Liver (tissue), 9 donors: ENCODE data around the gene FIS1. TPM values are rescaled to one million over a fixed set of nuclear protein-coding genes. Genes with fewer than 3 reads are reported as not detected.
"Not testable (repeated sequence)": the region's sequence is repeated elsewhere in the genome, so short reads cannot be mapped to it uniquely, and the experiment has no call there.

ENCODE experiments used
- DNase-seq: peaks from one replicate; pipeline ENCODE4 v3.0.0-alpha.2; 2017; ENCODE audit warnings: low spot score
- H3K27ac ChIP-seq, 2 donors: one replicate each; pipeline ENCODE4 v1.7.0; 2013; ENCODE audit warnings: inconsistent platforms in 2 of 2, low read length in 2 of 2, control low read depth in 1 of 2, low read depth in 1 of 2, mild to moderate bottlenecking in 1 of 2
- H3K27me3 ChIP-seq, 4 donors: one replicate each; pipeline versions ENCODE4 v1.6.1 to v1.7.0; 2013; ENCODE audit warnings: low read length in 3 of 4, inconsistent platforms in 1 of 4, mild to moderate bottlenecking in 1 of 4, moderate library complexity in 1 of 4; ENCODE audit not compliant: control insufficient read depth in 4 of 4, insufficient read depth in 4 of 4
- H3K36me3 ChIP-seq, 4 donors: one replicate each; pipeline versions ENCODE4 v1.6.1 to v1.7.0; 2013; ENCODE audit warnings: low read length in 3 of 4, mild to moderate bottlenecking in 3 of 4, low read depth in 1 of 4, moderate library complexity in 1 of 4; ENCODE audit not compliant: control insufficient read depth in 4 of 4, insufficient read depth in 3 of 4
- H3K4me1 ChIP-seq, 4 donors: one replicate each; pipeline versions ENCODE4 v1.6.1 to v1.7.0; 2013; ENCODE audit warnings: low read length in 3 of 4, mild to moderate bottlenecking in 3 of 4, moderate library complexity in 1 of 4; ENCODE audit not compliant: control insufficient read depth in 4 of 4, insufficient read depth in 4 of 4
- H3K4me3 ChIP-seq, 3 donors: one replicate each; pipeline versions ENCODE4 v1.6.1 to v1.7.0; 2013; ENCODE audit warnings: low read length in 3 of 3, control low read depth in 1 of 3, low read depth in 1 of 3, mild to moderate bottlenecking in 1 of 3
- H3K9ac ChIP-seq, 2 donors: one replicate each; pipeline ENCODE4 v1.7.0; 2013; ENCODE audit warnings: low read length in 2 of 2, mild to moderate bottlenecking in 2 of 2, moderate library complexity in 2 of 2, control low read depth in 1 of 2, low read depth in 1 of 2
- H3K9me3 ChIP-seq, 4 donors: one replicate each; pipeline versions ENCODE4 v1.6.1 to v1.7.0; 2013; ENCODE audit warnings: low read length in 3 of 4; ENCODE audit not compliant: control insufficient read depth in 4 of 4
- ATF3 ChIP-seq: IDR thresholded peaks from 2 replicates; pipeline ENCODE4 v1.6.1; 2016; ENCODE audit warnings: antibody characterized with exemption
- FOXA1 ChIP-seq: IDR thresholded peaks from 2 replicates; pipeline ENCODE4 v1.6.1; 2016; ENCODE audit warnings: antibody characterized with exemption
- FOXA2 ChIP-seq: IDR thresholded peaks from 2 replicates; pipeline ENCODE4 v1.6.1; 2016; ENCODE audit warnings: antibody characterized with exemption
- GABPA ChIP-seq, 2 donors: IDR thresholded peaks in 1 of 2; conservative IDR thresholded peaks in 1 of 2; 2 replicates each; pipeline ENCODE4 v1.6.1; 2016; ENCODE audit warnings: antibody characterized with exemption in 2 of 2, mild to moderate bottlenecking in 1 of 2, moderate library complexity in 1 of 2
- HNF4A ChIP-seq, 2 donors: conservative IDR thresholded peaks; 2 replicates each; pipeline ENCODE4 v1.6.1; 2016; ENCODE audit warnings: antibody characterized with exemption in 2 of 2, mild to moderate bottlenecking in 2 of 2
- HNF4G ChIP-seq: IDR thresholded peaks from 2 replicates; pipeline ENCODE4 v1.6.1; 2016; ENCODE audit warnings: antibody characterized with exemption
- JUND ChIP-seq, 2 donors: IDR thresholded peaks; 2 replicates each; pipeline ENCODE4 v1.6.1; 2016; ENCODE audit warnings: antibody characterized with exemption in 2 of 2
- NR2F2 ChIP-seq: IDR thresholded peaks from 2 replicates; pipeline ENCODE4 v1.6.1; 2016; ENCODE audit warnings: antibody characterized with exemption
- RAD21 ChIP-seq, 2 donors: IDR thresholded peaks; 2 replicates each; pipeline ENCODE4 v1.6.1; 2016; ENCODE audit warnings: antibody characterized with exemption in 2 of 2, mild to moderate bottlenecking in 2 of 2
- REST ChIP-seq: IDR thresholded peaks from 2 replicates; pipeline ENCODE4 v1.6.1; 2016; ENCODE audit warnings: antibody characterized with exemption, mild to moderate bottlenecking
- RXRA ChIP-seq, 2 donors: IDR thresholded peaks; 2 replicates each; pipeline ENCODE4 v1.6.1; 2017 to 2018; ENCODE audit warnings: antibody characterized with exemption in 2 of 2, mild to moderate bottlenecking in 1 of 2
- SP1 ChIP-seq: IDR thresholded peaks from 2 replicates; pipeline ENCODE4 v1.6.1; 2018; ENCODE audit warnings: antibody characterized with exemption, mild to moderate bottlenecking
- WGBS: extraction: QIAGEN DNeasy Blood & Tissue Kit; methylation state at CpG from one replicate; pipeline ENCODE4 v1.1.7; 2013; 5-methylcytosine and 5-hydroxymethylcytosine counted together
- polyA plus RNA-seq, 2 donors: library from polyadenylated mRNA; stranded (reverse) in 1 of 2; unstranded in 1 of 2; fragments of 200-250 nt in 1 of 2; fragments of >200 nt in 1 of 2; fragmentation: Nextera tagmentation in 1 of 2; extraction: Ambion mirVana in 1 of 2; gene quantifications; one replicate each; pipeline versions ENCODE4 v1.2.1 to v1.2.3, GENCODE V29; 2013 to 2015
- total RNA-seq, 2 donors: library from RNA; depleted of rRNA; stranded (reverse); fragments of >200 nt; gene quantifications; one replicate each; pipeline ENCODE4 v1.2.3, GENCODE V29; 2014
- TF ChIP-seq, protein P1 (sequence below): IDR thresholded peaks from 2 replicates; pipeline ENCODE4 v1.6.1; 2016; ENCODE audit warnings: antibody characterized with exemption
- donor health status: healthy.
- donor health status: healthy.
- donor health status: healthy.
- donor health status: healthy.
- donor health status: healthy.

Gene FIS1
- total and polyA plus RNA-seq, 4 donors: 112 to 192 (median 155) TPM

GRCh38 chr7:101289687-101290086, 44.8 kb upstream of the FIS1 start (continued):
- TF ChIP-seq, protein P1, sequence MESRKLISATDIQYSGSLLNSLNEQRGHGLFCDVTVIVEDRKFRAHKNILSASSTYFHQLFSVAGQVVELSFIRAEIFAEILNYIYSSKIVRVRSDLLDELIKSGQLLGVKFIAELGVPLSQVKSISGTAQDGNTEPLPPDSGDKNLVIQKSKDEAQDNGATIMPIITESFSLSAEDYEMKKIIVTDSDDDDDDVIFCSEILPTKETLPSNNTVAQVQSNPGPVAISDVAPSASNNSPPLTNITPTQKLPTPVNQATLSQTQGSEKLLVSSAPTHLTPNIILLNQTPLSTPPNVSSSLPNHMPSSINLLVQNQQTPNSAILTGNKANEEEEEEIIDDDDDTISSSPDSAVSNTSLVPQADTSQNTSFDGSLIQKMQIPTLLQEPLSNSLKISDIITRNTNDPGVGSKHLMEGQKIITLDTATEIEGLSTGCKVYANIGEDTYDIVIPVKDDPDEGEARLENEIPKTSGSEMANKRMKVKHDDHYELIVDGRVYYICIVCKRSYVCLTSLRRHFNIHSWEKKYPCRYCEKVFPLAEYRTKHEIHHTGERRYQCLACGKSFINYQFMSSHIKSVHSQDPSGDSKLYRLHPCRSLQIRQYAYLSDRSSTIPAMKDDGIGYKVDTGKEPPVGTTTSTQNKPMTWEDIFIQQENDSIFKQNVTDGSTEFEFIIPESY: peak; percentile 48
- peak; percentile 60 to 79 for TF ChIP-seq RXRA (IDR thresholded peaks at IDR 0.05)
- peak in 1 of 2 donors; percentile 56 for TF ChIP-seq JUND (IDR thresholded peaks at IDR 0.05)

DNA sequence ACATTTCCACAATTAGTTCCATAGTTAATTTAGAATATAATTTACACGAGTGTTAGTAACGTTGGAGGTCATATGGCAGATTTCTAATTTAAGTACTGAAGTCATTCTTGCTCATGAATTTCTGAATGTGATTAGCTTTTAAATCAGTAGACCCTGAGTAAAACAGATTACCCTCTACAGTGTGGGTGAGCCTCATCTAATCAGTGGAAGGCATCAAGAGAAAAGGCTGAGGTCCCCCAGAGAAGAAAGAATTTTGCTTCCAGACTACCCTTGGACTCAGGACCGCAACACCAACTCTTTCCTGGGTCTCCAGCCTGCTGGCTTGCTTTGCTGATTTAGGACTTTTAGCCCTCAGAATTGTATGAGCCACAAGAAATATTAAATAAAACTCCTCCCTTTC, 43.6 kb upstream of the FIS1 start:
- no peaks in the 10 kb centered on the region for H3K27me3 ChIP-seq
- H3K27ac ChIP-seq: peak overlapping the region; percentile 68 to 96
- 78% methylated on average over 3 of the region's 3 CpGs for WGBS
- TF ChIP-seq SP1: no peak
- no peak for TF ChIP-seq RXRA (IDR thresholded peaks at IDR 0.05)
- no peak for TF ChIP-seq NR2F2
- TF ChIP-seq HNF4G: no peak
- peaks cover 3 to 40% (median 23%) of the 10 kb centered on the region in 4 donors for H3K4me1 ChIP-seq
- peak overlapping the region in 1 of 2 donors; percentile 88 for H3K9ac ChIP-seq
- no peak for DNase-seq
- peak overlapping the region; percentile 11 to 78 (median 23) for H3K4me3 ChIP-seq
- H3K9me3 ChIP-seq: no peaks in the 10 kb centered on the region
- H3K36me3 ChIP-seq: peaks cover 0 to 1% (median 0%) of the 10 kb centered on the region in 4 donors

DNA sequence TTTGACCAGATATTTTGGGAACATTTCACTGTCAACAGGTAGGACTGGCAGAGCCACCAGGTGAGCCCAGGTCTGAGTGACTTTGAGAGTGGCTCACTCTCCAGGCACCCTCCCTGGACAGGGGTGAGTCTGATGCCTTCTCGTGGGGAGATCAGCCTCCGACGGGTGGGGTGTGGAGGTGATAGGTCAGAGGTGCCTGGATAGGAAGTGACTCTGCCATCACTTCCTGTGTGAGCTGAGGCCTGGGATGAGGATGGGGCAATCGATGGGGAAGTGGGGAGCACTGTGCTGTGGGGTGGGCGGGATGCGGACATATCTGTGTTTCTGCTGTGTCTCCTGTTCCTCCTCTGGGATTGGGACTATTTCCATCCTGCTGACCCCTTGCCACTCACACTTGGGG, 42.2 kb upstream of the FIS1 start:
- Histone ChIP-seq H3K27ac (peak overlapping the region; percentile 69 to 96), H3K9me3 (no peaks in the 10 kb centered on the region), H3K4me3 (peak overlapping the region in 1 of 3 donors; percentile 11), H3K27me3 (no peaks in the 10 kb centered on the region), H3K9ac (no peak overlapping the region), H3K4me1 (peaks cover 3 to 46% (median 28%) of the 10 kb centered on the region in 4 donors), H3K36me3 (peaks cover 0 to 1% (median 0%) of the 10 kb centered on the region in 4 donors)
- DNase-seq: no peak
- TF ChIP-seq GABPA (IDR thresholded peaks at IDR 0.05 in 1 of 2, conservative IDR thresholded peaks at IDR 0.05 in 1 of 2) (peak in 1 of 2 donors; percentile 56), HNF4G (no peak)
- WGBS: 41% methylated on average over 6 of the region's 6 CpGs

DNA sequence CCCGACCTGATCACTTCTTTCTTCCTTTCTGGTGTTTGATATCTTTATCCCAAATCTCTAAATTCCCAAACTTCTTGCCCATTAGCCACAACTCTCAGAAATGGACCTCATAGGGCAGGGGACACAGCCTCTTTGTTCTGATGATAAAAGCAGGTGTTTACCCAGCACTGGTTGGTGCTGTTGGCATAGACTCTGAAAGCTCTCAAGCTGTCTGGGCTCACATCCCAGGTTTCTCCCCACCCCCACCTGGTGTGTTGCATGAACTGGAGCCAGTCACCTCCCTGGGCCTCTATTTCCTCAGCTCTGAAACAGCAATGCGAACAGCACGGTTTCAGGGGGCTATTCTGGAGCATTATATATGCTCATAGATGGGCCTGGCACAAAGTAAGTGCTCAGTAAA, 41.0 kb upstream of the FIS1 start:
- not testable (repeated sequence) for H3K9me3 ChIP-seq, H3K4me3 ChIP-seq, H3K9ac ChIP-seq, H3K27me3 ChIP-seq, H3K36me3 ChIP-seq, DNase-seq
- Histone ChIP-seq H3K4me1 (peaks cover 3 to 46% (median 28%) of the 10 kb centered on the region in 4 donors), H3K27ac (peak overlapping the region; percentile 60 to 63)
- TF ChIP-seq FOXA1: peak; percentile 53
- peak in 1 of 2 donors; percentile 27 for TF ChIP-seq GABPA (IDR thresholded peaks at IDR 0.05 in 1 of 2, conservative IDR thresholded peaks at IDR 0.05 in 1 of 2)
- peak; percentile 75 for TF ChIP-seq FOXA2
- TF ChIP-seq SP1: peak; percentile 34
- TF ChIP-seq RAD21 (IDR thresholded peaks at IDR 0.05): peak in 1 of 2 donors; percentile 17
- peak; percentile 50 for TF ChIP-seq REST
- peak; percentile 14 for TF ChIP-seq ATF3
- peak in 1 of 2 donors; percentile 75 for TF ChIP-seq RXRA (IDR thresholded peaks at IDR 0.05)
- peak; percentile 52 to 66 for TF ChIP-seq HNF4A (conservative IDR thresholded peaks at IDR 0.05)
- peak in 1 of 2 donors; percentile 64 for TF ChIP-seq JUND (IDR thresholded peaks at IDR 0.05)
- 25% methylated on average over 3 of the region's 3 CpGs for WGBS
